ENCODE measurements around the gene ANLN. TPM values are rescaled to one million over a fixed set of nuclear protein-coding genes. Genes with fewer than 3 reads are reported as not detected.

The ANLN gene
- total RNA-seq, 1 experiment from 2014 or later, result 130 TPM

DNA sequence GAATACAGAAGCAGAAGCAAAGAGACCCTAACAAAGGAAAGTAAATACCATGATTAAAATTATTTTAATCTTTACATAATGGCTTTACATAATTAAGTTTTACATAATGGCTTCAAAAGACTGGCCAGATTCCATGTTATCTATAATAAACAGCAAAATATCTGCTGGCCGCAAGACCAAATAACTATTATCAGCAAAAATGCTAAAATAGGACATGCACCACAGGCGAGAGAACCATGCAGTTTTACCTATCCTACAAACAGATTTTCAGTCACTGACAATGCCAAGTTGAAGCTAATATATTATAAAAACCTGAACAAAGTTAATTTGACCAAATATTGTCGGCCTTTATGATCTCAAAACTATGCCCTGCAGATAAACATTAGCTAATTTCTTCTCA, 34.2 kb upstream of the ANLN start:
- ATAC-seq, result no peak
- no peak for DNase-seq (ENCODE audit: low read depth, low spot score)
- Histone ChIP-seq H3K79me2 (ENCODE audit: insufficient read depth, low read length) (no peaks in the 10 kb centered on the region), H3K4me1 (ENCODE audit: control insufficient read depth in 1 of 2, insufficient read depth in 2 of 2, low read length in 2 of 2) (no peaks in the 10 kb centered on the region), H4K20me1 (ENCODE audit: insufficient read depth) (no peaks in the 10 kb centered on the region), H2AFZ (ENCODE audit: low read depth, low read length, poor library complexity, severe bottlenecking) (no peak overlapping the region), H3K9ac (ENCODE audit: low read length) (no peak overlapping the region), H3K9me3 (ENCODE audit: control insufficient read depth in 1 of 2, insufficient read depth in 1 of 2, low read depth in 1 of 2, low read length in 2 of 2) (no peaks in the 10 kb centered on the region), H3K4me2 (ENCODE audit: low read length) (no peak overlapping the region), H3K27ac (ENCODE audit: low read depth, low read length) (no peak overlapping the region), H3K27me3 (ENCODE audit: insufficient read depth, low read length) (no peaks in the 10 kb centered on the region), H3K9me2 (ENCODE audit: insufficient read depth) (no peaks in the 10 kb centered on the region), H3K36me3 (ENCODE audit: control insufficient read depth in 1 of 2, insufficient read depth in 2 of 2, low read length in 2 of 2) (no peaks in the 10 kb centered on the region), H3K4me3 (replicated peaks in 1 of 2; ENCODE audit: low read depth in 1 of 2, low read length in 2 of 2) (no peak overlapping the region)
- ChIA-PET CTCF (no interaction called here), POLR2A (no interaction called here), RAD21 (ENCODE audit: low non-redundant PET in 1 of 2, low total read pairs in 2 of 2, uncharacterized antibody in 2 of 2, unreplicated experiment in 2 of 2) (no interaction called here)
- no peak for TF ChIP-seq RAD21 (IDR thresholded peaks at IDR 0.05; ENCODE audit: low read depth)
- intact Hi-C loops (cut with micrococcal nuclease), result no loop called here
- no TSS peak for BruUV-seq (replicated peaks)

DNA sequence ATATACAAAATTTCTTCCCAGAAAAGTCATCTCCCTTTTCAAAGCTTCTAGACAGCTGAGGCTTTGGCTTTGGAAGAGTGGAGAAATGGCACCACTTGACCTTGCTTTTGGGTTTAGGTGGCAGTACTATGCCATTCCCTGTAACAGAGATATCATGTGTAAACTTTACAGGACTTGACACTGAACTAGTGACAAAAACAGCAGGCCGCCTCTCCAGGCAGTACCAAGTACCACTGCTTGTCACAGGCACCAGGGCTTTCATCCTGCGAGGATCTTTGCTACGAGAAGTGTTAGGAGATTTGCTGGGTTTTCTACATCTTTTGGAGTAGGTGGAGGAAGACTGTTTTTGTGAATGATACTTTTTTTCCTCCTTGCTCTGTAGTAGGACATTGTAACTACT, 32.6 kb upstream of the ANLN start:
- CTCF ChIA-PET, result interaction anchor here (2.4 kb wide), 1 partner anchor 10 kb away, joined by 8 read pairs; a partner anchor contains a TSS
- no peak overlapping the region for H3K27ac ChIP-seq (ENCODE audit: low read depth, low read length)

More for the DNA sequence above, 32.6 kb upstream of the ANLN start:
- H3K9me2 ChIP-seq (ENCODE audit: insufficient read depth), result no peaks in the 10 kb centered on the region
- no peaks in the 10 kb centered on the region for H3K4me1 ChIP-seq (ENCODE audit: control insufficient read depth in 1 of 2, insufficient read depth in 2 of 2, low read length in 2 of 2)
- H3K4me3 ChIP-seq (replicated peaks in 1 of 2; ENCODE audit: low read depth in 1 of 2, low read length in 2 of 2), result no peak overlapping the region
- no peaks in the 10 kb centered on the region for H3K9me3 ChIP-seq (ENCODE audit: control insufficient read depth in 1 of 2, insufficient read depth in 1 of 2, low read depth in 1 of 2, low read length in 2 of 2)
- intact Hi-C loops (cut with micrococcal nuclease), result no loop called here
- no peaks in the 10 kb centered on the region for H4K20me1 ChIP-seq (ENCODE audit: insufficient read depth)
- H3K36me3 ChIP-seq (ENCODE audit: control insufficient read depth in 1 of 2, insufficient read depth in 2 of 2, low read length in 2 of 2), result no peaks in the 10 kb centered on the region
- ATAC-seq (no peak), DNase-seq (ENCODE audit: low read depth, low spot score) (no peak)
- H3K9ac ChIP-seq (ENCODE audit: low read length), result no peak overlapping the region
- no peak overlapping the region for H3K4me2 ChIP-seq (ENCODE audit: low read length)
- ChIA-PET RAD21 (ENCODE audit: low non-redundant PET in 1 of 2, low total read pairs in 2 of 2, uncharacterized antibody in 2 of 2, unreplicated experiment in 2 of 2) (no interaction called here), POLR2A (no interaction called here)
- no TSS peak for BruUV-seq (replicated peaks)
- no peaks in the 10 kb centered on the region for H3K27me3 ChIP-seq (ENCODE audit: insufficient read depth, low read length)
- H2AFZ ChIP-seq (ENCODE audit: low read depth, low read length, poor library complexity, severe bottlenecking), result no peak overlapping the region
- no peak for TF ChIP-seq ATF3 (IDR thresholded peaks at IDR 0.05)
- TF ChIP-seq TCF7L2 (IDR thresholded peaks at IDR 0.05; ENCODE audit: borderline replicate concordance, extremely low read depth, insufficient read depth, insufficient read length), result no peak
- TF ChIP-seq ELF1 (IDR thresholded peaks at IDR 0.05; ENCODE audit: borderline replicate concordance, low read depth), result no peak
- no peak for TF ChIP-seq POLR2A (IDR thresholded peaks at IDR 0.05; ENCODE audit: borderline replicate concordance, extremely low read depth, insufficient read depth, insufficient read length)
- no peak for TF ChIP-seq REST (IDR thresholded peaks at IDR 0.05; ENCODE audit: low read depth)
- TF ChIP-seq ZBTB33 (IDR thresholded peaks at IDR 0.05; ENCODE audit: extremely low read depth, insufficient replicate concordance, low read length), result no peak
- TF ChIP-seq SRF (IDR thresholded peaks at IDR 0.05; ENCODE audit: low read depth), result no peak
- H3K79me2 ChIP-seq (ENCODE audit: insufficient read depth, low read length), result no peaks in the 10 kb centered on the region
